Fibroblast of lung (primary cell): ENCODE data around the gene BEND3. TPM values are rescaled to one million over a fixed set of nuclear protein-coding genes. Genes with fewer than 3 reads are reported as not detected.

Source experiments
- DNase-seq, 2 donors: peaks; one replicate each; pipeline versions ENCODE4 v3.0.0 to v3.0.0-alpha.2; 2010; ENCODE audit warnings: low read depth in 2 of 2
- H2AFZ ChIP-seq: 2 replicates; pipeline ENCODE4 v1.5.1; 2012; ENCODE audit warnings: low read length, control low read depth, inconsistent platforms
- H3K27ac ChIP-seq: 2 replicates; pipeline ENCODE4 v1.5.1; 2011; ENCODE audit warnings: low read length, control low read depth; ENCODE audit not compliant: insufficient read depth
- H3K27me3 ChIP-seq: 2 replicates; pipeline ENCODE4 v1.5.1; 2011; ENCODE audit warnings: mild to moderate bottlenecking, low read length; ENCODE audit not compliant: control insufficient read depth, insufficient read depth
- H3K36me3 ChIP-seq: 2 replicates; pipeline ENCODE4 v1.5.1; 2011; ENCODE audit warnings: low read length; ENCODE audit not compliant: control insufficient read depth, insufficient read depth
- H3K4me1 ChIP-seq: 2 replicates; pipeline ENCODE4 v1.5.1; 2011; ENCODE audit warnings: low read length; ENCODE audit not compliant: control insufficient read depth, insufficient read depth; ENCODE audit errors: extremely low read depth
- H3K4me2 ChIP-seq: 2 replicates; pipeline ENCODE4 v1.5.1; 2011; ENCODE audit warnings: low read length, control low read depth; ENCODE audit not compliant: insufficient read depth; ENCODE audit errors: extremely low read depth
- H3K4me3 ChIP-seq, 4 experiments: fragments of 200-600 bp in 1 of 4; sonication (generic) in 1 of 4; replicated peaks in 1 of 4; 2 replicates each; pipeline ENCODE4 v1.5.1; 2011 to 2016; ENCODE audit warnings: low read length in 4 of 4, low read depth in 3 of 4, mild to moderate bottlenecking in 3 of 4, control low read depth in 2 of 4, inconsistent platforms in 1 of 4, mixed read lengths in 1 of 4; ENCODE audit not compliant: insufficient read depth in 1 of 4; ENCODE audit errors: control extremely low read depth in 1 of 4
- H3K79me2 ChIP-seq: 2 replicates; pipeline ENCODE4 v1.5.1; 2012; ENCODE audit warnings: mild to moderate bottlenecking, low read length, inconsistent platforms; ENCODE audit not compliant: control insufficient read depth, insufficient read depth
- H3K9ac ChIP-seq: 2 replicates; pipeline ENCODE4 v1.5.1; 2011; ENCODE audit warnings: mild to moderate bottlenecking, low read length, control low read depth; ENCODE audit not compliant: insufficient read depth
- H3K9me3 ChIP-seq: 2 replicates; pipeline ENCODE4 v1.5.1; 2012; ENCODE audit warnings: low read depth, low read length; ENCODE audit not compliant: control insufficient read depth, insufficient read depth
- H4K20me1 ChIP-seq: 2 replicates; pipeline ENCODE4 v1.5.1; 2011; ENCODE audit warnings: low read length; ENCODE audit not compliant: control insufficient read depth, insufficient read depth; ENCODE audit errors: extremely low read depth
- EZH2 ChIP-seq: IDR thresholded peaks from 2 replicates; pipeline ENCODE4 v1.5.1; 2012; ENCODE audit warnings: low read length, control low read depth, mild to moderate bottlenecking; ENCODE audit errors: missing control alignments
- polyA plus RNA-seq, 2 donors: library from polyadenylated mRNA; depleted of rRNA in 1 of 2; stranded (reverse) in 1 of 2; unstranded in 1 of 2; fragments of >200 nt; gene quantifications; 2 replicates each; pipeline ENCODE4 v1.2.1, GENCODE V29; 2011 to 2012; ENCODE audit warnings: missing spikeins in 1 of 2
- total RNA-seq: library from RNA; depleted of rRNA; stranded (reverse); fragments of >200 nt; gene quantifications from 2 replicates; pipeline ENCODE4 v1.2.1, GENCODE V29; 2014
- TF ChIP-seq, protein P1 (sequence below), 2 donors: IDR thresholded peaks in 1 of 2; conservative IDR thresholded peaks in 1 of 2; 1 replicate in 1 of 2; 2 replicates in 1 of 2; pipeline ENCODE4 v1.5.1; 2011 to 2012; ENCODE audit warnings: low read length in 2 of 2, control low read depth in 1 of 2, inconsistent platforms in 1 of 2, low read depth in 1 of 2, mild to moderate bottlenecking in 1 of 2

The BEND3 gene
- total and polyA plus RNA-seq, 2 donors (not counting 1 experiment from before 2014, with no cell fraction given), result 0.83 to 1.7 TPM

DNA sequence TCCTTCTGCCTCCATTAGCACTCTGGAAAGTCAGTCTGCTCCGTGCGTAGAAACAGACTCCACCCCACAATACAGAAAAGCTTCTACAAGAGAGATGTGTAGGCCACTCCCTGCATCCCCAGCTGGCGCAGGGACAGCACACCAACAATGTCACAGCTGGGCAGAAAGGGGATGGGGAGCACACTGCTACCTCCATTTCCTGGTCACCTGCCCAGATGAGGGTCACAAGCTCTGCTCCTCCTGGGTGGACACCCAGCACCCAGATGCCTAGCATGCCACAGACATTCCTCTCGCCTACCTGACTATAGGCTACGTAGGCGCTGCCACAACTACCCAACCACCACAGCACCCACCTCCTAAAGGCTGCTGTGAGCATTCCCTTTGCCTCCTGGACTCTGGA is 12.2 kb downstream of the BEND3 start:
- Histone ChIP-seq H3K27me3 (no peaks in the 10 kb centered on the region), H2AFZ (no peak overlapping the region), H3K4me1 (no peaks in the 10 kb centered on the region), H3K9ac (no peak overlapping the region), H3K36me3 (no peaks in the 10 kb centered on the region), H3K9me3 (no peaks in the 10 kb centered on the region), H3K27ac (no peak overlapping the region), H3K79me2 (no peaks in the 10 kb centered on the region), H3K4me2 (no peak overlapping the region), H3K4me3 (no peak overlapping the region), H4K20me1 (no peaks in the 10 kb centered on the region)
- TF ChIP-seq, protein P1, sequence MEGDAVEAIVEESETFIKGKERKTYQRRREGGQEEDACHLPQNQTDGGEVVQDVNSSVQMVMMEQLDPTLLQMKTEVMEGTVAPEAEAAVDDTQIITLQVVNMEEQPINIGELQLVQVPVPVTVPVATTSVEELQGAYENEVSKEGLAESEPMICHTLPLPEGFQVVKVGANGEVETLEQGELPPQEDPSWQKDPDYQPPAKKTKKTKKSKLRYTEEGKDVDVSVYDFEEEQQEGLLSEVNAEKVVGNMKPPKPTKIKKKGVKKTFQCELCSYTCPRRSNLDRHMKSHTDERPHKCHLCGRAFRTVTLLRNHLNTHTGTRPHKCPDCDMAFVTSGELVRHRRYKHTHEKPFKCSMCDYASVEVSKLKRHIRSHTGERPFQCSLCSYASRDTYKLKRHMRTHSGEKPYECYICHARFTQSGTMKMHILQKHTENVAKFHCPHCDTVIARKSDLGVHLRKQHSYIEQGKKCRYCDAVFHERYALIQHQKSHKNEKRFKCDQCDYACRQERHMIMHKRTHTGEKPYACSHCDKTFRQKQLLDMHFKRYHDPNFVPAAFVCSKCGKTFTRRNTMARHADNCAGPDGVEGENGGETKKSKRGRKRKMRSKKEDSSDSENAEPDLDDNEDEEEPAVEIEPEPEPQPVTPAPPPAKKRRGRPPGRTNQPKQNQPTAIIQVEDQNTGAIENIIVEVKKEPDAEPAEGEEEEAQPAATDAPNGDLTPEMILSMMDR (conservative IDR thresholded peaks at IDR 0.05 in 1 of 2, IDR thresholded peaks at IDR 0.05 in 1 of 2; ENCODE audit: low read depth in 1 of 2, low read length in 2 of 2), result no peak
- TF ChIP-seq EZH2, result no peak
- DNase-seq, result no peak

DNA sequence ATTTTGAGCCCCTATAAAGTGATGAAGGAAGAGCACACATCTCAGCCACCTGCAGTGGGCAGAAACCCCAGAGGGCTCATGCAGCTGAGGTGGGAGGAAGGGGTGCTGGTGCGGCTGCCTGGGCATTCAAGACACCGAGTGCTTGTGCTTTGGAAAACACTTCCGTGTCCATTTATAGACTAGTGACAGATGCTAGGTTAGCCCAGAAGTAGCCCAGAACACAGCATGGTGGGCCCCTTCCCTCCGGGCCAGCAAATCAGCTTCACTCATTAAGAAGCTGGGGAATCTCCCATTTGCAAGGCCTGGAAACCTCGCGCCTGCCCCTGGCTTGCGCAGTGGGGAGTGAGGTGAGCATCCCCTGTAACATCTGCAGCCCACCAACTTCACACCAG is 12.9 kb downstream of the BEND3 start:
- no peaks in the 10 kb centered on the region for H3K9me3 ChIP-seq
- no peaks in the 10 kb centered on the region for H3K79me2 ChIP-seq
- H3K36me3 ChIP-seq, result no peaks in the 10 kb centered on the region
- H4K20me1 ChIP-seq, result no peaks in the 10 kb centered on the region
- H3K9ac ChIP-seq, result no peak overlapping the region
- H3K27me3 ChIP-seq, result no peaks in the 10 kb centered on the region
- no peak for DNase-seq
- H3K4me3 ChIP-seq, result no peak overlapping the region
- no peaks in the 10 kb centered on the region for H3K4me1 ChIP-seq
- no peak overlapping the region for H2AFZ ChIP-seq
- H3K4me2 ChIP-seq, result no peak overlapping the region
- no peak overlapping the region for H3K27ac ChIP-seq
- no peak for TF ChIP-seq EZH2
- TF ChIP-seq, protein P1 (conservative IDR thresholded peaks at IDR 0.05 in 1 of 2, IDR thresholded peaks at IDR 0.05 in 1 of 2; ENCODE audit: low read depth in 1 of 2, low read length in 2 of 2), result no peak

DNA sequence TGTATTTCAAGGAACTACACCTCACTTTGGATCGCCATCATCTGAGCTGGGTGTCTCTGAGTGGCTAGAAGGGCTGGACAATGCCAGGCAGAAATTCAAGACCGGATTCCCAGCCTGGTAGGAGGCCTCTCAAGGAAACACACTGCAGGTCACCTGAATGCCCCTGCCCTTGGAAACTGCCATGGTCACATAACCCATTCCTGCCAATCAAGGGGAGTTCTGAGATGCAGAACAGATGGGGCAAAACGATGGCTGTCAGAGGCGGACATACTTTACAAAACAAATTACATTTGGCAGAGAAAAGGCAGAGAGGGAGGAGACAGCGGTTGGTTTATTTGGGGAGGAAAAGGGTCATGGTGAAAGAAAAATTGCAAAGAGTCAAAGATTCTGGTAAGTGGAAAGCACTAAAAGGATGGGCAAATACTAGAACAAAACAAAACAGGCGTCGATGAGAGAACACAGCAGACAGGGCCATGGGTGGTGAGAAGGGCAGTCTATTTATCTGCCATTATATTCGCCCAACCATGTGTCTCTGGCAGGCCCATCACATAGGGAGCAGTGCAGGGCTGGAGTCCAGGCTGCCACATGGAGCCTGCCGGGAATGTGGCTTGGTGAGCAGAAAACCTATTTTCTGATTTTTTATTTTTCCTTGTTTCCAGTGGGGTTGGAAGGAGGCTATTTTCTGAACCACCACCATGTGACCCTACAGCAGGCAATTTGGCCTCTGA is 13.5 kb downstream of the BEND3 start:
- Histone ChIP-seq H3K4me3 (no peak overlapping the region), H4K20me1 (no peaks in the 10 kb centered on the region), H3K4me2 (no peak overlapping the region), H3K9ac (no peak overlapping the region), H2AFZ (no peak overlapping the region), H3K9me3 (no peaks in the 10 kb centered on the region), H3K27ac (no peak overlapping the region), H3K36me3 (no peaks in the 10 kb centered on the region), H3K4me1 (no peaks in the 10 kb centered on the region), H3K79me2 (no peaks in the 10 kb centered on the region), H3K27me3 (no peaks in the 10 kb centered on the region)
- DNase-seq, result no peak
- no peak for TF ChIP-seq EZH2
- TF ChIP-seq, protein P1 (conservative IDR thresholded peaks at IDR 0.05 in 1 of 2, IDR thresholded peaks at IDR 0.05 in 1 of 2; ENCODE audit: low read depth in 1 of 2, low read length in 2 of 2), result no peak
